Sigmoid colon (tissue), 4 donors: ENCODE results near the gene COPZ1.

Experiments used
- CTCF ChIP-seq, 4 experiments: fragments of 450-650 bp in 3 of 4; fragments of 200-600 bp in 1 of 4; IDR thresholded peaks; one replicate each; pipeline ENCODE4 v1.5.1; 2016 to 2019; ENCODE audit warnings: antibody characterized with exemption in 4 of 4, mild to moderate bottlenecking in 3 of 4, moderate library complexity in 2 of 4
- EP300 ChIP-seq, 4 donors: sonication (generic); formaldehyde crosslinking; IDR thresholded peaks; one replicate each; pipeline ENCODE4 v1.6.1; 2017; ENCODE audit warnings: antibody characterized with exemption in 4 of 4
- POLR2A ChIP-seq, 2 donors: fragments of 450-650 bp; IDR thresholded peaks; one replicate each; pipeline ENCODE4 v1.6.1; 2016; ENCODE audit warnings: antibody characterized with exemption in 2 of 2, mild to moderate bottlenecking in 2 of 2, moderate library complexity in 2 of 2
- POLR2AphosphoS5 ChIP-seq, 4 donors: sonication (generic); formaldehyde crosslinking; IDR thresholded peaks; one replicate each; pipeline ENCODE4 v1.6.1; 2017; ENCODE audit warnings: antibody characterized with exemption in 4 of 4

GRCh38 chr12:54372113-54372806 is 47.3 kb downstream of the COPZ1 start:
- TF ChIP-seq CTCF (IDR thresholded peaks at IDR 0.05) = no peak
- TF ChIP-seq POLR2A (IDR thresholded peaks at IDR 0.05) = no peak
- TF ChIP-seq POLR2AphosphoS5 (IDR thresholded peaks at IDR 0.05) = no peak
- TF ChIP-seq EP300 (IDR thresholded peaks at IDR 0.05) = no peak
